GM21515 (cell line): ENCODE measurements around the gene RNF34.
"Not testable (repeated sequence)": the region's sequence is repeated elsewhere in the genome, so short reads cannot be mapped to it uniquely, and the experiment has no call there.

ENCODE experiments used
- ATAC-seq: cut with Tn5 transposase; IDR thresholded peaks from one replicate; pipeline ENCODE4 v1.9.1; 2021; ENCODE audit not compliant: unreplicated experiment

RNF34 gene, protein sequence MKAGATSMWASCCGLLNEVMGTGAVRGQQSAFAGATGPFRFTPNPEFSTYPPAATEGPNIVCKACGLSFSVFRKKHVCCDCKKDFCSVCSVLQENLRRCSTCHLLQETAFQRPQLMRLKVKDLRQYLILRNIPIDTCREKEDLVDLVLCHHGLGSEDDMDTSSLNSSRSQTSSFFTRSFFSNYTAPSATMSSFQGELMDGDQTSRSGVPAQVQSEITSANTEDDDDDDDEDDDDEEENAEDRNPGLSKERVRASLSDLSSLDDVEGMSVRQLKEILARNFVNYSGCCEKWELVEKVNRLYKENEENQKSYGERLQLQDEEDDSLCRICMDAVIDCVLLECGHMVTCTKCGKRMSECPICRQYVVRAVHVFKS

GRCh38 chr12:121399391-121400331 lies at the start of gene RNF34:
TSS of gene RNF34 (plus strand) at chr12:121400118. CDS start at chr12:121400213, 95 bp downstream.
- peak; percentile 93 for ATAC-seq

DNA sequence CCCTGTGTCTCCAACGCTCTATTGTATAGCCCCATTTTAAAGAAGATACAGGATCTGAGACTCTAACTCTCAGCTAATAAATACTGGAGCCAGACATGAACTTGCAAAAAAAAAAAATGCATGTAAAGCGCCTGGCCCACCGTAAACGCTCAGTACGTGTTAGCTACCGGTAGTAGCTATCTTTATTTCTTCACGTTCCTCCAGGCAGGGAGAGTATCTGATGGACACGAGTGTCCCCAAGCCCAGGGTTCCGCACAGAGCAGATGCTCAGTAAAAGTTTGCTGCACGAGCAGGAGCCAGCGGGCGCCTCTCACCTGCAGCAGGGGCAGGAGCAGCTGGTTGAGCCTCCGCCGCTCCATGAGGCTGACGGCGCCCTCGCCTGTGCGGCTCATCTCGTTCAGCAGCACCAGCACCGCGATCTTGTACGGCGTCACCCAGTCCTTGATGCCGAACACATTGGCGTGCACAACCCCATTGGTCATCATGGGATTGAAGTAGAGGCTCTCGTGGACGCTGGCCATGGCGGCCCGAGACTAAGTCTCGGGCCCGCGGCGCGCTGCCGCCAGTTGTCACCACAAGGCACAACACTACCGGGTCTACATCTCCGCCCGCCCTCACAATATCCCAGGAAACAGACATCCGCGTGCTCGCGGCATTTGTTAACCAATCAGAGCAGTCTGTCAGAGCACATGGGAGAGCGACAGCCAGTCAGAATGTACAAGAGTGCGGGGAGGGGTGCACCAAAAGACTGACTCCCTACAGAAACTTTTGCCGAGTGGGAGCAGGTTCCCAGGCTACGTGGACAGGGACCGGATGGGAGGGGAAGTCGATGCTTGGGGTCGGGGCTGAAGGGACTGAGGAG lies 47.9 kb upstream of the RNF34 start, which contains the start of gene ANAPC5:
Gene ANAPC5 (minus strand): TSS at position 592 of the 862 bp plus-strand sequence. CDS start 71 bp downstream, at position 521.
- ATAC-seq: peak; percentile 95

DNA sequence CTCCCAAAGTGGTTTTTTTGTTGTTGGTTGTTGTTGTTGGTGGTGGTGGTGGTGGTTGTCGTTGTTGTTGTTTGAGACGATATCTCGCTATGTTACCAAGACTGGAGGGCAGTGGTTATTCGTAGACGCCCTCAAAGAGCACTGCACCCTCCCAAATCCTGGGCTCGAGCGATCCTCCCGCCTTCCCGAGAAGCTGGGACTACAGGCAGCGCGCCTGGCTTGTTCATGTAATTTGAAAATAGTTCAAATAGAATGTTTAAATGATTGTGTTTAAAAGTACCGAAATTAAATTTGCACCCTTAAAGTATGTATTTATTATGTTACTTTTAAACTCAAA lies 47.3 kb upstream of the RNF34 start:
- no peak for ATAC-seq

DNA sequence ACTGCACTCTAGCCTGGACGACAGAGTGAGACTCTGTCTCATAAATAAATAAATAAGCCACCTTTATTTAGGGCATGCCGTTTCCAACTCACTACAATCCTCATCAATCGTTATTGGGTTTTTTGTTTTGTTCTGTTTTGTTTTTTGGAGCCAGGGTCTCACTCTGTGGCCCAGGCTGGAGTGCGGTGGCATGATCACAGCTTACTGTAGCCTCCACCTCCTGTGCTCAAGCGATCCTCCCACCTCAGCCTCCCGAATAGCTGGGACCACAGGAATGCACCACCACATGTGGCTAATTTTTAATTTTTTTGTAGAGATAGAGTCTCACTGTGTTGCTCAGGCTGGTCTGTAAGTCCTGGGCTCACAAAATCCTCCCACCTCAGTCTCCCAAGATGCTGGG lies 44.1 kb upstream of the RNF34 start:
- ATAC-seq: no peak

DNA sequence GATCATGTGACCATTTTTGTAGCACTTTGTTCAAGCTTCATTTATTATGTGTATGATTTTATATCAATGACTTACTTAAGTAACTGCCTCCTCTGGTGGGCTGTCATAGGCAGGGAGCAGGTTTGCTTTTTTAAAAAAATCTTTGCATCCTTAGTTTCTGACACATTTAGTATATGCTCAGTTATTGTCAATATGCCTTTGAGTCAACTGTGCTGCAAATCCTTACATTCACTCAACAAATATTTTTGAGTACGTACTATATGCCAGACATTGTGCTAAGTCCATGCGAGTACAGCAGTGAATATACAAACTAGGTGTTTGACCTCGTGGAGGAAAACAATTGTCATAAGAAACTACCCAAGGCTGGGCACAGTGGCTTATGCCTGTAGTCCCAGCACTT lies 43.3 kb upstream of the RNF34 start:
- no peak for ATAC-seq

DNA sequence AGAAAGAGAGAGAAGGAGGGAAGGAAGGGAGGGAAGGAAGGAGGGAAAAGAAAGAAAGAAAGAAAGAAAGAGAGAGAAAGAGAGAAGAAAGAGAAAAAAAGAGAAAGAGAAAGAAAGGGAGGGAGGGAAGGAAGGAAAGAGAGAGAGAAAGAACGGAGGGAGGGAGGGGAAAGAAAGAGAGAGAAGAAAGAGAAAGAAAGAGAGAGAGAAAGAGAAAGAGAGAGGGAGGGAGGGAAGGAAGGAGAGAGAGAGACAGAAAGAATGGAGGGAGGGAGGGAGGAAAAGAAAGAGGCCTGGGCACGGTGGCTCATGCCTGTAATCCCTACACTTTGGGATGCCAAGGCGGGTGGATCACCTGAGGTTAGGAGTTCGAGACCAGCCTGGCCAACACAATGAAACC lies 42.6 kb upstream of the RNF34 start:
- no peak for ATAC-seq

- no peak for ATAC-seq
These were observed 41.8 kb upstream of the RNF34 start for GRCh38 chr12:121358073-121358472.

- no peak for ATAC-seq
These were observed 35.2 kb upstream of the RNF34 start for GRCh38 chr12:121364683-121365121.

DNA sequence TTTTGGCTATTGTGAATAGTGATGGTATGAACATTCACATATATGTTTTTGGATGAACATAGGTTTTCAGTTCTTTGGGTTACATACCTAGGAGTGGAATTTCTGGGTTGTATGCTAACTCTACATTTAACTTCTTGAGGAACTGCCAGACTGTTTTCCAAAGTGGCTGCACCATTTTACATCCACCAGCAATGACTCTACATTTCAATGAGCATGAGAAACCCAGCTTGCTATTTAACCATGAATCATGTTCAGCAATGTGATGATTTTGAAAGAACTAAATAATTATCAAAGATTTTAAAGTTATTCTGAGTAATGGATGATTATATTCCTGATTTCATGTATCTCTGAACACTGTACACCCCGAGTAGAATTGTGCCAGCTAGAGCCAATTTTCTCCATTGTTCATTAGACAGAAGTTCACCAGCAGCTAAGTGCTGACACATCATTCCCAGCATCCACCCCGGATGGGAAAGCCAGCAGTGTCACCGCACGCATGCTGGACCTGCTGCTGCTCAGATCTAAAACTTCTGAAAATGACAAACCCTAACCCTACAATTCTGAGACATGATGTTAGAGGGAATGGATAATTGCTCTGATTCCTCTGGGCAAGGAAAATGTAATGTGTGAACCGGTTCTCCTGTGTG lies 34.4 kb upstream of the RNF34 start:
- no peak for ATAC-seq

GRCh38 chr12:121366063-121366459 lies 33.9 kb upstream of the RNF34 start:
- ATAC-seq: no peak

GRCh38 chr12:121371404-121371803 lies 28.5 kb upstream of the RNF34 start:
- ATAC-seq: no peak

- no peak for ATAC-seq
These were observed 26.2 kb upstream of the RNF34 start for GRCh38 chr12:121373755-121374154.

- not testable (repeated sequence) for ATAC-seq
These were observed 25.6 kb upstream of the RNF34 start for GRCh38 chr12:121374336-121374735.

- not testable (repeated sequence) for ATAC-seq
These were observed 24.9 kb upstream of the RNF34 start for GRCh38 chr12:121374945-121375584.

DNA sequence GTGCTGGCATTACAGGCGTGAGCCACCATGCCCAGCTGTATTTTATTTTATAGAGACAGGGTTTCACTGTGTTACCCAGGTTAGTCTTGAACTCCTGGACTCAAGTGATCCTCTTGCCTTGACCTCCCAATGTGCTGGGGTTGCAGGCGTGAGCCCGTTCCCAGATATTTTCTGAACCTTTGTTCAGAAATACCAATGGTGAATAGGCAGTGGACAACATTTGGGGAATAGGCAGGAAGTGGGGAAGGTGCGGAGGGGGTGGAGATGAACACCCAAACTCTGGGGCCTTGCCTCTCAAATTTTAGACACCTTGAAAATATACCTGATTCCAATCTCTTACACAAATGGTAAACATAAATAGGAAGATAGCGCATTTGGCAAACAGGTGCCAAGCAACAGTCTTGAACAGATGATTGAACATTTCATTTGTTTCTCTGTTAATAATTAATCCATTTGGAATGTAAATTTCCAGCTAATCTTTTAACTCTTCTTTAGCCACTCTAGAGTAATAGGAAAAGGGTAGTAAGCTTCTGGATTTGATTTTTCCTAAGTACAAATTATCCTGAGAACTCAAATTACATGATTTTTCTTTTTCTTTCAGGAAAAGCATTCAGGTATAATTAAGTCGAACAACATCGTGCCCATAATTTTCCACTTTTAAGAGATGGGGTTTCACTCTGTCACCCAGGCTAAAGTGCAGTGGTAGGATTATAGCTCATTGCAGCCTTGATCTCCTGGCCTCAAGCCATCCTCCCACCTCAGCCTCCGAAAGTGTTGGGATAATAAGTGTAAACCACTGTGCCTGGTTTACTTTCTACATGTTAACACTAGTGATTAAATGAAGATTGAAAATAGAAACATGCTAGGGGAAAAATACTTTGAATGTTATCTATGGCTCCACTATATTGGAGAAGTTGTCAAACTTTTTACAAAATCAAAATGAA lies 22.9 kb upstream of the RNF34 start:
- no peak for ATAC-seq

- no peak for ATAC-seq
These were observed 21.2 kb upstream of the RNF34 start for GRCh38 chr12:121378736-121379135.

- no peak for ATAC-seq
These were observed 20.0 kb upstream of the RNF34 start for GRCh38 chr12:121379945-121380344.

GRCh38 chr12:121383601-121384021 lies 16.3 kb upstream of the RNF34 start:
- no peak for ATAC-seq

GRCh38 chr12:121384891-121385290 lies 15.0 kb upstream of the RNF34 start:
- not testable (repeated sequence) for ATAC-seq
